Fibroblast of the aortic adventitia (primary cell): ENCODE measurements around the gene CLDN3. TPM values are rescaled to one million over a fixed set of nuclear protein-coding genes. Genes with fewer than 3 reads are reported as not detected.

Source experiments
- DNase-seq: peaks from one replicate; pipeline ENCODE4 v3.0.0-alpha.2; 2010; ENCODE audit warnings: low read depth
- H3K4me3 ChIP-seq: 2 replicates; pipeline ENCODE4 v1.5.1; 2011; ENCODE audit warnings: low read depth, mild to moderate bottlenecking, control low read depth, low read length, moderate library complexity
- CTCF ChIP-seq: IDR thresholded peaks from 2 replicates; pipeline ENCODE4 v1.5.1; 2011; ENCODE audit warnings: mild to moderate bottlenecking, low read length, control low read depth, inconsistent platforms; ENCODE audit not compliant: insufficient read depth
- total RNA-seq: library from RNA; depleted of rRNA; stranded (reverse); fragments of >200 nt; gene quantifications from 2 replicates; pipeline ENCODE4 v1.2.3, GENCODE V29; 2012; ENCODE audit warnings: low replicate concordance

The CLDN3 gene
- not detected in 2 replicates for total RNA-seq

GRCh38 chr7:73770002-73770859 lies at the start of gene CLDN3:
CLDN3 (minus strand) TSS chr7:73770270; CDS start chr7:73770049, 221 bp downstream.
- no peak within 1 kb of the TSS for H3K4me3 ChIP-seq
- TF ChIP-seq CTCF, result no peak
- no peak for DNase-seq

GRCh38 chr7:73817121-73817520 lies 47.1 kb upstream of the CLDN3 start:
- no peak for TF ChIP-seq CTCF
- H3K4me3 ChIP-seq, result no peak overlapping the region
- DNase-seq, result no peak

GRCh38 chr7:73815436-73815835 lies 45.4 kb upstream of the CLDN3 start:
- H3K4me3 ChIP-seq, result no peak overlapping the region

GRCh38 chr7:73812996-73813395 lies 42.9 kb upstream of the CLDN3 start:
- no peak overlapping the region for H3K4me3 ChIP-seq
- no peak for DNase-seq
- TF ChIP-seq CTCF, result no peak

More at GRCh38 chr7:73815436-73815835, 45.4 kb upstream of the CLDN3 start:
- DNase-seq, result no peak
- no peak for TF ChIP-seq CTCF

- TF ChIP-seq CTCF, result peak; percentile 85
- DNase-seq, result peak; percentile 50
- no peak overlapping the region for H3K4me3 ChIP-seq
Measured at GRCh38 chr7:73811760-73812168, 41.7 kb upstream of the CLDN3 start.

- TF ChIP-seq CTCF, result no peak
- no peak for DNase-seq
- H3K4me3 ChIP-seq, result no peak overlapping the region
Measured at GRCh38 chr7:73810998-73811360, 40.9 kb upstream of the CLDN3 start.
